Loucy (cell line): Measurements from ENCODE around the gene CDKN2B-AS1.

ENCODE experiments used
- H2AFZ ChIP-seq: fragments of 200-600 bp; sonication (generic); 2 replicates; pipeline ENCODE4 v1.6.0; 2016; ENCODE audit warnings: antibody characterized with exemption, mild to moderate bottlenecking, low read length, moderate library complexity
- H3F3A ChIP-seq: fragments of 200-600 bp; 2 replicates; pipeline ENCODE4 v1.6.0; 2016; ENCODE audit warnings: antibody characterized with exemption, low read depth, mild to moderate bottlenecking
- H3K27me3 ChIP-seq: fragments of 200-600 bp; sonication (generic); 2 replicates; pipeline ENCODE4 v1.6.1; 2014; ENCODE audit warnings: low read length, mild to moderate bottlenecking; ENCODE audit not compliant: insufficient read depth, poor library complexity, severe bottlenecking
- H3K36me3 ChIP-seq: fragments of 200-600 bp; sonication (generic); 2 replicates; pipeline ENCODE4 v1.6.1; 2016; ENCODE audit warnings: low read length; ENCODE audit not compliant: insufficient read depth
- H3K4me1 ChIP-seq: fragments of 200-600 bp; sonication (generic); 2 replicates; pipeline ENCODE4 v1.5.1; 2014; ENCODE audit warnings: low read length, mild to moderate bottlenecking; ENCODE audit not compliant: insufficient read depth, poor library complexity, severe bottlenecking
- H3K4me2 ChIP-seq: fragments of 200-600 bp; sonication (generic); 2 replicates; pipeline ENCODE4 v1.6.0; 2014; ENCODE audit warnings: antibody characterized with exemption, low read length, low read depth, mild to moderate bottlenecking; ENCODE audit not compliant: poor library complexity, severe bottlenecking
- H3K4me3 ChIP-seq: fragments of 200-600 bp; sonication (generic); 2 replicates; pipeline ENCODE4 v1.5.1; 2014; ENCODE audit warnings: low read length, mild to moderate bottlenecking, mixed read lengths; ENCODE audit not compliant: poor library complexity, severe bottlenecking
- H3K79me2 ChIP-seq: fragments of 200-600 bp; sonication (generic); 2 replicates; pipeline ENCODE4 v1.6.1; 2014; ENCODE audit warnings: low read length; ENCODE audit not compliant: insufficient read depth
- H3K9ac ChIP-seq: fragments of 200-600 bp; sonication (generic); 2 replicates; pipeline ENCODE4 v1.6.0; 2014; ENCODE audit warnings: mild to moderate bottlenecking, low read depth, low read length, moderate library complexity; ENCODE audit not compliant: poor library complexity, severe bottlenecking
- H3K9me2 ChIP-seq: fragments of 200-600 bp; sonication (generic); replicated peaks from 2 replicates; pipeline ENCODE4 v1.6.1; 2016; ENCODE audit warnings: low read depth, low read length, mixed read lengths
- H3K9me3 ChIP-seq: fragments of 200-600 bp; sonication (generic); 2 replicates; pipeline ENCODE4 v1.6.1; 2014; ENCODE audit warnings: mild to moderate bottlenecking, antibody characterized with exemption, low read length, low read depth; ENCODE audit not compliant: insufficient read depth
- H4K20me1 ChIP-seq: fragments of 200-600 bp; sonication (generic); 2 replicates; pipeline ENCODE4 v1.6.0; 2014; ENCODE audit warnings: antibody characterized with exemption, low read length, mild to moderate bottlenecking; ENCODE audit not compliant: insufficient read depth, poor library complexity, severe bottlenecking
- EZH2phosphoT487 ChIP-seq: fragments of 200-600 bp; IDR thresholded peaks from 2 replicates; pipeline ENCODE4 v1.6.1; 2018; ENCODE audit warnings: antibody characterized with exemption, mild to moderate bottlenecking, moderate library complexity, borderline replicate concordance
- TF ChIP-seq, protein P1 (sequence below): fragments of 200-600 bp; sonication (generic); conservative IDR thresholded peaks from 2 replicates; pipeline ENCODE4 v1.5.1; 2014; ENCODE audit warnings: mild to moderate bottlenecking, antibody characterized with exemption, low read length

CDKN2B-AS1 gene

GRCh38 chr9:22158927-22159346 is 164.3 kb downstream of the CDKN2B-AS1 start:
- Histone ChIP-seq H3K4me3 (no peak overlapping the region), H3K4me2 (no peak overlapping the region)

GRCh38 chr9:22159586-22159985 is 165.0 kb downstream of the CDKN2B-AS1 start:
- Histone ChIP-seq H3K4me3 (no peak overlapping the region), H3K79me2 (no peaks in the 10 kb centered on the region), H3K27me3 (no peaks in the 10 kb centered on the region), H3K36me3 (no peaks in the 10 kb centered on the region), H3K9me2 (no peaks in the 10 kb centered on the region), H3F3A (no peaks in the 10 kb centered on the region), H3K9me3 (no peaks in the 10 kb centered on the region), H2AFZ (no peak overlapping the region), H3K4me1 (no peaks in the 10 kb centered on the region), H3K4me2 (no peak overlapping the region), H3K9ac (no peak overlapping the region), H4K20me1 (no peaks in the 10 kb centered on the region)
- no peak for TF ChIP-seq EZH2phosphoT487
- TF ChIP-seq, protein P1, sequence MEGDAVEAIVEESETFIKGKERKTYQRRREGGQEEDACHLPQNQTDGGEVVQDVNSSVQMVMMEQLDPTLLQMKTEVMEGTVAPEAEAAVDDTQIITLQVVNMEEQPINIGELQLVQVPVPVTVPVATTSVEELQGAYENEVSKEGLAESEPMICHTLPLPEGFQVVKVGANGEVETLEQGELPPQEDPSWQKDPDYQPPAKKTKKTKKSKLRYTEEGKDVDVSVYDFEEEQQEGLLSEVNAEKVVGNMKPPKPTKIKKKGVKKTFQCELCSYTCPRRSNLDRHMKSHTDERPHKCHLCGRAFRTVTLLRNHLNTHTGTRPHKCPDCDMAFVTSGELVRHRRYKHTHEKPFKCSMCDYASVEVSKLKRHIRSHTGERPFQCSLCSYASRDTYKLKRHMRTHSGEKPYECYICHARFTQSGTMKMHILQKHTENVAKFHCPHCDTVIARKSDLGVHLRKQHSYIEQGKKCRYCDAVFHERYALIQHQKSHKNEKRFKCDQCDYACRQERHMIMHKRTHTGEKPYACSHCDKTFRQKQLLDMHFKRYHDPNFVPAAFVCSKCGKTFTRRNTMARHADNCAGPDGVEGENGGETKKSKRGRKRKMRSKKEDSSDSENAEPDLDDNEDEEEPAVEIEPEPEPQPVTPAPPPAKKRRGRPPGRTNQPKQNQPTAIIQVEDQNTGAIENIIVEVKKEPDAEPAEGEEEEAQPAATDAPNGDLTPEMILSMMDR = no peak

More at GRCh38 chr9:22158927-22159346, 164.3 kb downstream of the CDKN2B-AS1 start:
- TF ChIP-seq, protein P1 = no peak
- no peak for TF ChIP-seq EZH2phosphoT487
- H2AFZ ChIP-seq = no peak overlapping the region
- no peaks in the 10 kb centered on the region for H3K27me3 ChIP-seq
- no peaks in the 10 kb centered on the region for H3K9me2 ChIP-seq
- H3K9me3 ChIP-seq = no peaks in the 10 kb centered on the region
- no peaks in the 10 kb centered on the region for H3K79me2 ChIP-seq
- H3F3A ChIP-seq = no peaks in the 10 kb centered on the region
- no peaks in the 10 kb centered on the region for H3K36me3 ChIP-seq
- H3K9ac ChIP-seq = no peak overlapping the region
- H3K4me1 ChIP-seq = no peaks in the 10 kb centered on the region
- H4K20me1 ChIP-seq = no peaks in the 10 kb centered on the region

- Histone ChIP-seq H3K4me2 (no peak overlapping the region), H3K27me3 (no peaks in the 10 kb centered on the region), H4K20me1 (no peaks in the 10 kb centered on the region), H3F3A (no peaks in the 10 kb centered on the region), H3K4me1 (no peaks in the 10 kb centered on the region), H3K9ac (no peak overlapping the region), H3K9me2 (no peaks in the 10 kb centered on the region), H3K9me3 (no peaks in the 10 kb centered on the region), H3K4me3 (no peak overlapping the region), H3K79me2 (no peaks in the 10 kb centered on the region), H2AFZ (no peak overlapping the region), H3K36me3 (no peaks in the 10 kb centered on the region)
- TF ChIP-seq, protein P1 = no peak
- no peak for TF ChIP-seq EZH2phosphoT487
These were observed 165.6 kb downstream of the CDKN2B-AS1 start for GRCh38 chr9:22160221-22160620.
